ENCODE measurements around the gene SSR4. TPM values are rescaled to one million over a fixed set of nuclear protein-coding genes. Genes with fewer than 3 reads are reported as not detected.

The SSR4 gene
- total and polyA plus RNA-seq, 2 of the 8 experiments (the other 6 are each of a cell fraction or from before 2014, with no cell fraction given): 168 to 642 TPM

- TF ChIP-seq TBP (IDR thresholded peaks at IDR 0.05; ENCODE audit: low read depth, low read length) (no peak), CTBP2 (IDR thresholded peaks at IDR 0.05; ENCODE audit: borderline replicate concordance, insufficient read depth, insufficient read length, low read length) (no peak), RBBP5 (IDR thresholded peaks at IDR 0.05; ENCODE audit: borderline replicate concordance, low read depth, low read length) (no peak), YY1 (IDR thresholded peaks at IDR 0.05; ENCODE audit: low read depth, low read length) (no peak), RFX5 (IDR thresholded peaks at IDR 0.05; ENCODE audit: borderline replicate concordance, low read depth, low read length) (no peak)
Observed at GRCh38 chrX:153762626-153763173, 31.8 kb upstream of the SSR4 start (continued).

All from H1 (cell line).